Common myeloid progenitor, CD34-positive (primary cell): ENCODE results near the gene LCA5.

Experiments used
- CTCF ChIA-PET: fragments of 350-600 bp; sonication (Branson Sonifier 250); formaldehyde crosslinking; loops from one replicate; lab custom pipeline; 2021; ENCODE audit warnings: antibody characterized with exemption; lab: Charles Lee
- POLR2A ChIA-PET: fragments of 350-600 bp; sonication (Branson Sonifier 250); formaldehyde crosslinking; loops from one replicate; lab custom pipeline; 2021; ENCODE audit warnings: antibody characterized with exemption; lab: Charles Lee
- DNase-seq, 3 donors: peaks; one replicate each; pipeline versions ENCODE4 v3.0.0 to v3.0.0-alpha.2; 2013
- H3K27ac ChIP-seq, 2 experiments: 1 replicate in 1 of 2; 2 replicates in 1 of 2; pipeline ENCODE4 v1.7.0; 2013; ENCODE audit warnings: inconsistent platforms in 2 of 2, low read length in 2 of 2, mild to moderate bottlenecking in 2 of 2, low read depth in 1 of 2, moderate library complexity in 1 of 2; ENCODE audit not compliant: severe bottlenecking in 2 of 2, insufficient read depth in 1 of 2, poor library complexity in 1 of 2
- H3K27me3 ChIP-seq, 5 experiments: replicated peaks in 2 of 5; 1 replicate in 3 of 5; 2 replicates in 2 of 5; pipeline versions ENCODE4 v1.6.1 to v1.7.0; 2013; ENCODE audit warnings: low read length in 4 of 5, mild to moderate bottlenecking in 2 of 5, moderate library complexity in 2 of 5, inconsistent platforms in 1 of 5; ENCODE audit not compliant: insufficient read depth in 5 of 5, control insufficient read depth in 4 of 5
- H3K36me3 ChIP-seq, 4 experiments: 1 replicate in 2 of 4; 2 replicates in 2 of 4; pipeline versions ENCODE4 v1.6.1 to v1.7.0; 2013; ENCODE audit warnings: low read length in 3 of 4, control low read depth in 1 of 4, mild to moderate bottlenecking in 1 of 4; ENCODE audit not compliant: control insufficient read depth in 4 of 4, insufficient read depth in 4 of 4
- H3K4me1 ChIP-seq, 4 experiments: 1 replicate in 3 of 4; 2 replicates in 1 of 4; pipeline versions ENCODE4 v1.6.1 to v1.7.1; 2013; ENCODE audit warnings: low read length in 3 of 4, mild to moderate bottlenecking in 3 of 4, control low read depth in 1 of 4, inconsistent platforms in 1 of 4, moderate library complexity in 1 of 4; ENCODE audit not compliant: control insufficient read depth in 4 of 4, insufficient read depth in 4 of 4; ENCODE audit errors: control extremely low read depth in 1 of 4
- H3K4me3 ChIP-seq, 7 experiments: 1 replicate in 4 of 7; 2 replicates in 3 of 7; pipeline versions ENCODE4 v1.5.1 to v1.7.0; 2013; ENCODE audit warnings: mild to moderate bottlenecking in 7 of 7, low read length in 6 of 7, moderate library complexity in 6 of 7, inconsistent platforms in 2 of 7, low read depth in 2 of 7, control low read depth in 1 of 7; ENCODE audit not compliant: insufficient read depth in 4 of 7, control insufficient read depth in 1 of 7; ENCODE audit errors: extremely low read depth in 1 of 7
- H3K9me3 ChIP-seq, 5 experiments: 1 replicate in 4 of 5; 2 replicates in 1 of 5; pipeline versions ENCODE4 v1.6.1 to v1.7.1; 2013; ENCODE audit warnings: low read length in 4 of 5, mild to moderate bottlenecking in 2 of 5, inconsistent platforms in 1 of 5, low read depth in 1 of 5, moderate library complexity in 1 of 5; ENCODE audit not compliant: control insufficient read depth in 4 of 5, insufficient read depth in 2 of 5; ENCODE audit errors: control extremely low read depth in 1 of 5
- WGBS: methylation state at CpG from one replicate; pipeline ENCODE4 v1.1.5; 2013; ENCODE audit not compliant: insufficient coverage; 5-methylcytosine and 5-hydroxymethylcytosine counted together

LCA5 gene

GRCh38 chr6:79510707-79511106, 26.5 kb downstream of the LCA5 start:
- H3K36me3 ChIP-seq, result peaks cover 0 to 16% (median 3%) of the 10 kb centered on the region in 4 experiments
- H3K27ac ChIP-seq, result no peak overlapping the region
- POLR2A ChIA-PET, result no interaction called here
- WGBS, result no CpG with 5 or more reads among the region's 1 CpG
- no peak for DNase-seq
- H3K4me1 ChIP-seq, result no peaks in the 10 kb centered on the region
- no peaks in the 10 kb centered on the region for H3K27me3 ChIP-seq
- H3K9me3 ChIP-seq, result peaks cover 0 to 2% (median 0%) of the 10 kb centered on the region in 5 experiments
- no peak overlapping the region for H3K4me3 ChIP-seq
- CTCF ChIA-PET, result no interaction called here

DNA sequence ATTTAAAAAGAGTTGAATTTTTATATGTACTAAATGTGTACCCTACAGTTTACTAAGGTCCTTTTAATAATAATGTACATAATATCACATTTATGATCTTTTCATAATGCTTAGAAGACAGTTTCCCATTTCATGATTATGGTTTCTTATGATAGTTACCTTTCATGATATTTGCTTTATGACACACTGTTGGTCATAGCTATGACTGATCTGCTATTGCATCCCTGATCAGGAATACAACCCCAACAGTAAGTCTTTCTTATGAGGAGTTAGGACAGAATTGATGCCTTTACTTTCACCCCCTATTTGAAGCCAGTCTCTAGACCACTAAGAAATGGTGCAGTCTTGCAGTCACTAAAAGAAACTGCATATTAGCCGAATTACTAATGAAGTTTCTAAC, 31.0 kb downstream of the LCA5 start:
- peaks cover 0 to 12% (median 0%) of the 10 kb centered on the region in 4 experiments for H3K36me3 ChIP-seq
- CTCF ChIA-PET, result interaction anchor here (1.2 kb wide), 1 partner anchor 39 kb away, joined by 3 read pairs; no protein-coding TSS in a partner anchor
- H3K27ac ChIP-seq, result no peak overlapping the region
- POLR2A ChIA-PET, result no interaction called here
- no peak overlapping the region for H3K4me3 ChIP-seq
- no peaks in the 10 kb centered on the region for H3K4me1 ChIP-seq
- DNase-seq, result no peak
- WGBS, result no CpG with 5 or more reads among the region's 1 CpG
- no peaks in the 10 kb centered on the region for H3K27me3 ChIP-seq
- peaks cover 0 to 2% (median 0%) of the 10 kb centered on the region in 5 experiments for H3K9me3 ChIP-seq

- ChIA-PET CTCF (no interaction called here), POLR2A (no interaction called here)
- DNase-seq, result no peak
- no peaks in the 10 kb centered on the region for H3K4me1 ChIP-seq
- H3K4me3 ChIP-seq, result no peak overlapping the region
- H3K27ac ChIP-seq, result no peak overlapping the region
- H3K9me3 ChIP-seq, result no peaks in the 10 kb centered on the region
- H3K36me3 ChIP-seq, result peaks cover 0 to 9% (median 0%) of the 10 kb centered on the region in 4 experiments
- WGBS, result no CpG with 5 or more reads among the region's 2 CpGs
- no peaks in the 10 kb centered on the region for H3K27me3 ChIP-seq
Observed at GRCh38 chr6:79504372-79504771, 32.9 kb downstream of the LCA5 start.

DNA sequence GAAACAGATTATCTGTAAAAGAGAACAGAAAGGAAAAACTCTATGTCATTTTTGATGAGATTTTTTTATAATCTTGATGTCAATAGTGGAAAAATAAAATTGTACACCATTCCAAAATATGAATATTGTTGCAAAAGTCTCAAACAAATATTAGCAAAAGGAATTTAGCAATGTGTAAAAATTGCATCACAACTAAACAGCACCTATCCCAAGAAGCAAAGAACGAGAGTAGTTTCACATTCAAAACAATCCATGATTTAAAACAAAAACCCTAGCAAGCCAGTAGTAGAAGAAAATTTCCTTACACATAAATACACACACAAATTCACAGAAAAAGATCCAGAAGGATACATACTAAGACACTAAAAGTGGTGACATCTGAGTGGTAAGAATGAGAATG, 38.4 kb downstream of the LCA5 start:
- no CpG with 5 or more reads among the region's 1 CpG for WGBS
- no peaks in the 10 kb centered on the region for H3K36me3 ChIP-seq
- no peaks in the 10 kb centered on the region for H3K4me1 ChIP-seq
- no peak overlapping the region for H3K4me3 ChIP-seq
- POLR2A ChIA-PET, result no interaction called here
- H3K27me3 ChIP-seq, result no peaks in the 10 kb centered on the region
- no peaks in the 10 kb centered on the region for H3K9me3 ChIP-seq
- CTCF ChIA-PET, result no interaction called here
- DNase-seq, result no peak
- H3K27ac ChIP-seq, result no peak overlapping the region

- Histone ChIP-seq H3K4me3 (no peak overlapping the region), H3K4me1 (no peaks in the 10 kb centered on the region), H3K27me3 (no peaks in the 10 kb centered on the region), H3K27ac (no peak overlapping the region), H3K9me3 (no peaks in the 10 kb centered on the region), H3K36me3 (no peaks in the 10 kb centered on the region)
- WGBS, result 100% methylated on average over 4 of the region's 10 CpGs
- DNase-seq, result no peak
- POLR2A ChIA-PET, result no interaction called here
- CTCF ChIA-PET, result no interaction called here
Observed at GRCh38 chr6:79495246-79495645, 42.0 kb downstream of the LCA5 start.

GRCh38 chr6:79494841-79495240, 42.4 kb downstream of the LCA5 start:
- ChIA-PET POLR2A (no interaction called here), CTCF (no interaction called here)
- DNase-seq, result no peak
- no peaks in the 10 kb centered on the region for H3K9me3 ChIP-seq
- H3K4me1 ChIP-seq, result no peaks in the 10 kb centered on the region
- H3K27me3 ChIP-seq, result no peaks in the 10 kb centered on the region
- 100% methylated on average over 5 of the region's 5 CpGs for WGBS
- H3K27ac ChIP-seq, result no peak overlapping the region
- no peak overlapping the region for H3K4me3 ChIP-seq
- peaks cover 0 to under 1% (median 0%) of the 10 kb centered on the region in 4 experiments for H3K36me3 ChIP-seq

DNA sequence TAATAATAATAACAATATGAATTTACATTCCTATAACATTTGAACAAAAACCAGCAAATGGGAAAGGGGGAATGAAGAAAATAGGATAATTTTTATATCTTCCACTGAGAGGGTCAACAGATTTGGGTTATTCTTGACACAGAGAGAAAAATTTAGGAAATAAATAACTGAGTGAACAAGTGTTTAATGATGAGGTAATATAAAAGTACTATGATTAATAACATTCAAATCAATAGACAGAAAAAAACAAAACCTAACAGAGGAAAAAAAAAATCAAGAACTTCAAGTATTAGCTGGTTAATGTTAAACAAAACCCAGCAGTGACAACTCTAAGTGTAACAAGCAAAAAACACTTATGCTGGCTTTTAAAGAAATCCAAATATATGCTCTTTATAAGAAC, 66.5 kb downstream of the LCA5 start:
- no peaks in the 10 kb centered on the region for H3K9me3 ChIP-seq
- H3K4me1 ChIP-seq, result no peaks in the 10 kb centered on the region
- H3K27me3 ChIP-seq, result peaks cover 0 to 3% (median 0%) of the 10 kb centered on the region in 5 experiments
- H3K36me3 ChIP-seq, result no peaks in the 10 kb centered on the region
- H3K4me3 ChIP-seq, result no peak overlapping the region
- no peak overlapping the region for H3K27ac ChIP-seq
- ChIA-PET POLR2A (no interaction called here), CTCF (no interaction called here)
- no peak for DNase-seq
